DMS 273 treated with DMSO at 0.1 percent for 48 hours (cell line): Measurements from ENCODE around the gene ZNF396.
A peak's percentile ranks its signal among the peaks of the same experiment; 100 is the strongest.

Experiments
- DNase-seq: peaks from one replicate; lab custom pipeline; 2025; lab: John Stamatoyannopoulos, UW

Gene ZNF396

DNA sequence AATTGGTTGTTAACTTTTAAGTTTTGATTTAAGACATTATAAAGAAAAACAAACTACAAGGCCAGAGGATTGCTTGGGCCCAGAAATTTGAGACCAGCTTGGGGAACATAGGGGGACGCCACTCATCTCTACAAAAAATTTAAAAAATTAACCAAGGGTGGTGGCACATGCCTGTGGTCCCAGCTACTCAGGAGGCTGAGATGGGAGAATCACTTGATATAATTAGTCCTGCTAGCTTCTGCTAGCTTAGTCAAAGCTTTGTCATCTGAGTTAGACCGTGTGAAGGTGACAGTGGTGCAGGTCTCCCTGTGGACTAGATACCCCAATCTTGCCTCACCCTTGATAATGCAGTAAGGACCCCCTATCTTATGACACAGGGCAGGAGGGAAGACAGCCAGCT lies 6.0 kb upstream of the ZNF396 start:
- no peak for DNase-seq

DNA sequence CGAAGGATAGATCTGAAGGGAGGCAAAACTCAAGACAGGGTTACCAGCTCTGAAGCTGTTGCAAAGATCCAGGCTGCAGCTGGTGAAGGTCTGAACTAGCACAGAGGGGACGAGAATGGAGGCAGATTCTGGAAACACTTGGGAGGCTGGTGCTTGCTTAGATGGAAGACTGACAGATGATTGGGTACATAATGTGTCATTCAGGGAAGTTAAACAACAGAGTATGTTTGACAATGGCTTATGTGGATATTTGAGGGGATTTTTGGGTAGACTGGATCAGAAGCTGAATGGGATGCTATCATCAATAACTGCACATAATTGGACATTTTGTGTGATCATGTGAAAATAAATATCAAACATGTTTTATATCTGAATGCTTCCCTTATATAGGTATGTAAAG lies 2.3 kb upstream of the ZNF396 start:
- DNase-seq: no peak

DNA sequence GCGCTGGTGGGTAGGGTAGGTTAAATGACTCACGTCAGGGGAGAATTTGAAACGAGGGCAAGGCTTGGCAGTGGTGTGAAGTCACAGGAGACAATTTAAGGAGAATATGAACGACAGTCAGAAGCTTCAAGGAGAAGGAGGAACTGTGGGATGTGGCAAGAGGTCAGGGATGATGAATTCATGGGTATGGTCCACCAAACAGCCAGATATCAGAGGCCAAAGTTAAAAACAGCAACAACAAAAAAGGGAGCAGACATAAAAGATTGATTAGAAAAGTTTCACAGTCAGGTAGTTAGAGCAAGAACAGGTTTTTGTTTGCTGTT lies 1.4 kb upstream of the ZNF396 start:
- no peak for DNase-seq

DNA sequence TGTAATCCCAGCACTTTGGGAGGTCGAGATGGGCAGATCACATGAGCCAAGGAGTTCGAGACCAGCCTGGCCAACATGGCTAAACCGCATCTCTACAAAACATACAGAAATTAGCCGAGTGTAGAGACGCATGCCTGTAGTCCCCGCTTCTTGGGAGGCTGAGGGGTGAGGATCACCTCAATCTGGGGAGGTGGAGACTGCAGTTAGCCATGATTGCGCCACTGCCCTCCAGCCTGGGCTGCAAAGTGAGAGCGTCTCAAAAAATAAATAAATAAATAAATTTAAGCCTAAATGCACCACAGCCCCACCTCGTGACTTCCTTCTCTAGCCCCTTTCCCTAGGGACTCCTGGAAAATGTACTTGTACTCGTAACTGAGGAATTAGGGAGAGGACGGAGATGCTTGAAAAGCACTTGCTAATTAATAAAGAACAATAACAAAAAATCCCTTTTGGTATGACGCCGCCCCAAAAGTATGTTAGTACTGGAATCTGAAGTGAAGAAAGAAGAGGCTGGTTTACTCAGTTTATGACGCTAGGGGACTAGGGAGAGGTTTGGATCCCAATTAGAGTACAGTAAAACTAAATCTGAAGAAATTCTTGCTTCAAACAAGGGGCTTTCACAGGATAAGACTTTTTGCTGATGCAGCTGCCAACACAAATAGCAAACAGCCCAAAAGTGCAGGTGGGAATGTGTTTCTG lies 887 bp upstream of the ZNF396 start:
- no peak for DNase-seq

DNA sequence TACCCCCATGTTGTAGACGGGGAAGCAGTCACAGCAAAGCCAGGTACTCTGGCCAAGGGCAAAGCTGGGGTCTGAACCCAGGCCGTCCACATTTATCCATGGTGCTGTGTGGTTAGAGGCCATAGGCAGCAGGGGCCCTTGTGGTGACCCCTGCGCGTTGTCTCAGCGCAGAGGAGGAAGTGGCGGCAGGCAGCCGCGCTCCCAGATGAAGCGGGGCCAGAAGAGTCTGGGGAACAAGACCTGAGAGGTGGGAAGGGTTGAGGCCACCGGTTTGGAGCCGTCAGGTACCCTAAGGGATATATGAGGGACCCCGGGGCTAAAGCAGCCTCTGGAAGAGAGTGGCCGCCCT lies 770 bp downstream of the ZNF396 start:
- no peak for DNase-seq

DNA sequence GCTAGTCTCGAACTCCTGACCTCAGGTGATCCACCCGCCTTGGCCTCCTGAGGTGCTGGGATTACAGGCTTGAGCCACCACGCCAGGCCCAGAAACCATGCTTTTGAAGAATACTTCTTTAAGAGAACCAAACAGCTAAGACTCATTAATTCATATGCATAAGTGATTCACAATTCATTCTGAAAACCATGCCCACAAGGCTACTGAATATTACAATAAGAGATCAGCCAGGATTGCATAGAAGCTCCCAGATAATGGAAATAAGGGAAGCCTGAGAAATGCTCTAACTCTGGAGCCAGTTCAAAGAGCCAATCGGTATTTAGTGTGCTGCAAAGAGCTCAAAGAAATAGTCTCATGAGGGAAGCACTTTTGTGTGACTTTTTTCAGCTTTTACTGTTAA lies 2.4 kb downstream of the ZNF396 start:
- no peak for DNase-seq

DNA sequence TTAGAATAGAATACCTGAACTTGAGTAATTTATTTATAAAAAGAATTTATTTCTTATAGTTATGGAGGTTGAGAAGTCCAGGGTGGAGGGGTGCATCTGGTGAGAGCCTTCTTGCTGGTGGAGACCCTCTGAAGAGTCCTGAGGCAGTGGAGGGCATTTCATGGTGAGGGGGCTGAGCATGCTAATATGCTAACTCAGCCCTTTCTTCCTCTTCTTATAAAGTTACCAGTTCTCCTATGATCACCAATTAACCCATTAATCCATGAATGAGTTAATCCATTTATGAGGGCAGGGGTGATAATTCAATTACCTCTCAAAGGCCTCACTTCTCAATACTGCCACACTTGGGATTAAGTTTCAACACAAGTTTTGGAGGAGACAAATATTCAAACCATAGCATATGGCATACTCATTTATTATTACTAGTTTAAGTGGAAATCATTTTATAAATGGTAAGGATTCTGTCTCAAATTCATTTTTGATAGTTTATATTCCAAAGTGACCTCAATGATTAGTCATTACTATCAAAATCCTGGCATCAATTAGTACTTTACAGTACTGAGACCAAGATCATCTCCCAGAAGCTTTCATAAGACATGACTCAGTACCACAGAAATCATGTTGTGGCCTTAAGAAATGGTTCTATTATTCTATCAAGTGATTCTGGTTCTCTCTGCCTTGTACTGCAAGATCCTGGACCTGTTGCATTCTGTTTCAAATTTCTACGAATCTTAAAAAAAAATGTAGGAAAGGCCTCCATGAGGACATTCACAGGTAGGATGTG lies 5.5 kb downstream of the ZNF396 start:
- DNase-seq: no peak

DNA sequence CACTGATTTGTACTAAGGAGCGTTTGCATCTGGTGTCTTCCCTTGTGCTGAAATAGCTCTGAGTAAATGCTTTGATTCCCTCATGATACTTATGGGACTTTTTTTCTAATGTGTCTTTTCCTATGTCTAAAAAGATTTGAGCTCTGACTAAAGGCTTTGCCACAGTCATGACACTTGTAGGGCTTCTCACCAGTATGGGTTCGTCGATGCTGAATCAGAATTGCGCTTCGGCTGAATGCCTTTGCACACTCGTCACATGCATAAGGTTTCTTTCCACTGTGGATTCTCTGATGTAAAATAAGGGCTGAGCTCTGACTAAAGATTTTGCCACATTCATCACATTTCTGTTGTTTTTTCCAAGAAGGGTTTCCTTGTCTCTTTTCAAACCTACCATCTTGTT lies 8.0 kb downstream of the ZNF396 start:
- no peak for DNase-seq

DNA sequence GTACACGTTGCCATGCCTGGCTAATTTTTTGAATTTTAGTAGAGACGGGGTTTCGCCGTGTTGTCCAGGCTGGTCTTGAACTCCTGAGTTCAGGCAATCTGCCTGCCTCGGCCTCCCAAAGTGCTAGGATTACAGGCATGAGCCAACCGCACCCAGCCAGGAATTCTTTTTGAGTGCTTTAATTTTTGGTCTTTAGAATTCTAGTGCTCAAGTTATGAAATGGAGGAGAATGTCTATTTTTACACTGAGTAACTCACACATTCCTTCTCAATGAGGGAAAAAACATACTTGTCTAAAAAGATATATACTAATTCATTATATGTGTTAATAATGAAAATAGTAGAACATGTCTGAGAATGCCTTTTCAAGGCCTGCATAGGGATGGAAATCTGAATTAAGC lies 8.5 kb downstream of the ZNF396 start:
- DNase-seq: no peak

DNA sequence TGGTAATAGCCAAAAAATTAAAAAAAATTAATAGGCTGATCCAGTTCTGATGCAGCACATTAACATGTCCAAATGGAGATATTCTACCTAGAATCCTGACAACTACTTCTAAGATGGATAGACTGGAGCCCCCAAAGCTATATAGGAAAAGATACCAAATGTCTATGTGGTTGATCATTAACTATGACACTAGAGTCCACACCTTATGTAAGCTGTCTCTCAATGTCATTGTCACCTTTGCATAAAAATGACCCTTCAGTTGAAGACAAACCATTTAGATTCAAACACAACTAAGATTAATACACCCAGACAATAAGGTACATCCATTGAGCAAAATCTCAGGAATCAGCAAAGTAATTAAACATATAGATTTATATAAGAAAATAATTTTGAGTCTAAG lies 14.6 kb downstream of the ZNF396 start:
- no peak for DNase-seq

DNA sequence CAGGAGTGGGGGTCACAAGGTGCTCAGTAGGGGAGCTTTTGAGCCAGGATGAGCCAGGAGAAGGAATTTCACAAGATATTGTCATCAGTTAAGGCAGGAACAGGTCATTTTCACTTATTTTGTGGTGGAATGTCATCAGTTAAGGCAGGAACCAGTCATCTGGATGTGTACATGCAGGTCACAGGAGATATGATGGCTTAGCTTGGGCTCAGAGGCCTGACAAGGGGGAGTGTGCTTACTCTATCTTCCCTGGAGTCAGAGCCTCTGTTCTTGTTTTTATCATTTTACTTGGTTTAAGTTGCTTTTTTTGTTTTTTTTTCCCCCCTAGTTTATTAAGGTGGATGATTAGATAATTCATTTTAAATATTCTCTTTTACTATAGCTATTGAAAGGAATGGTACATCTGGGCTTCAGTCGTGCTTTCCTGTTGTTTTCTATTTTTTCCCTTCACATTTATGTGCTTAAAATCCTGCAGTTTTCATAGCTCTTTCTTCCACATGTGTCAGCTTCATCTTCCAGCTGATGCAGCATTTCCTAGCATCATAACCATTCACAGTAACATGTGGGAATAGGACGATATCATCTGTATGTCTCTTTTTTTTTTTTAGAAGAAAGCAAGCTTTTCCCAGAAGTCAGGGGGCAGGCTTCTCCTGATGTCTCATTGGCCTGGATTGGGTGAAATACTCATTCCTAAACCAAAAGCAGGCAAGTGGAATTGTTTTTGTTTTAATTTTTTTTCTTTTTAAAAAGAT lies 15.4 kb downstream of the ZNF396 start:
- DNase-seq: no peak

DNA sequence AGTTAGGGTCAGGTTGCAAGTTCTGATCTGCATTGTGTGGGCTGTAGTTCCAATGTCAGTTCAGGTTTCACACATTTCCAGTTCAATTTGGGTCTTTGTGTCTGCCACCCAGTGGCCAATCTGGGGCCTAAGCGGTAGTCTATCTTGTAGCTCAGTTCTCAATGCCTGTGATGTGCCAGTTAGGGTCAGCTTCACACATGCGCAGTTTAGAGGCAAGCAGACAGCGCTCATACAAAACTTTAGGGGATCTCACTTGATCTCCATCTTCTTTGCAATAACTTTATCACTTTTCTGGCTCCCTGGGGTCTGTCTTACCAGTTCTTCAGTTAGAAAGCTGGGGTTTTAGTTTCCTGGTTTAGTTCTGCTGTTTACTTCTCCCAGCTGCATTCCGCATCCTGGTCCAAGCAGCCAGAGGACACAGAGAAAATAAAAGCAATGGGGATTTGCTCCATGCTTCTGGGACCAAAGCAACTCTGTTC lies 22.0 kb downstream of the ZNF396 start:
- no peak for DNase-seq

DNA sequence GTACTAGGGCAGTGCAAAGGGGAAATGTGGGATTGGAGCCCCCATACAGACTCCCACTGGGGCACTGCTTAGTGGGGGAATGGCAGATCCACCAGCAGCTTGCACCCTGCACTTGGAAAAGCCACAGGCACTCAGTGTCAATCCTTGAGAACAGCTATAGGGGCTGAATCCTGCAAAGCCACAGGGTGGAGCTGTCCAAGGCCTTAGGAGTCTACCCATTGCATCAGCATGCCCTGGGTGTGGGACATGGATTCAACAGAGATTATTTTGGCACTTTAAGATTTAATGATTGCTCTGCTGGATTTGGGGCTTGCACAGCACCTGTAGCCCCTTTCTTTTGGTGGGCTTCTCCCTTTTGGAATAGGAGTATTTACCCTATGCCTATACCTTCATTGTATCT lies 24.4 kb downstream of the ZNF396 start:
- no peak for DNase-seq

DNA sequence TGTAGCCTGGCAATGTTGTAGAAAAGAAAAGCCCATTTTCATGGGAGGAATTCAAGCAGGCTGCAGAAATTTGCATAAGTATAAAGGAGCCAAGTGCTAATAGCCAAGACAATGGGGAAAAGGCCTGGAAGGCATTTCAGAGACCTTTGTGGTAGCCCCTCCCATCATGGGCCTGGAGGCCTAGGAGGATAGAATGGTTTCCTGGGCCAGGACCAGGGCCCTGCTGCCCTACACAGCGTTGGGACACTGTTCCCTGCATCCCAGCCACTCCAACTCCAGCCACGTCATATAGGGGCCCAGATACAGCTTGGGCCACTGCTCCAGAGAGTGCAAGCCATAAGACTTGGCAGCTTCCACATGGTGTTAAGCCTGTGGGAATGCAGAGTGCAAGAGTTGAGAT lies 24.9 kb downstream of the ZNF396 start:
- DNase-seq: no peak

DNA sequence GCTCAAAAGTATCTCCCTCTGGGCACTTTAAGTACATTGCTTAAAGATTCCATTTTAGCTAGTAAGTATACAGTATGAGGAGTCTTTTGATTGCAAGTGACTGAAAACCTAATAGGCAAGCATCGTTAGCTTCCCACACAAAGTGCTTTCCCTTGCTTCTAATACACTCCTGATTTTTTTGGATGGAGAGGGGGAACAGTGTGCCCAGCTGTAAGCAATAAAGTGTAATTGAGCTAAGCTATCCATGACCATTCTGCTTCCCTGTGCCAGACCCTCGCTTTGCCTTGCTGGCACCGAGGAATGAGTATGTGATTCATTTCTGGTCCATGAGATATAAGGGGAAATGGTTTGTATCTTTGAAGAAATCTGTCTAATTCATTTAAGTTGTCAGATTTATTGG lies 29.1 kb downstream of the ZNF396 start:
- no peak for DNase-seq

DNA sequence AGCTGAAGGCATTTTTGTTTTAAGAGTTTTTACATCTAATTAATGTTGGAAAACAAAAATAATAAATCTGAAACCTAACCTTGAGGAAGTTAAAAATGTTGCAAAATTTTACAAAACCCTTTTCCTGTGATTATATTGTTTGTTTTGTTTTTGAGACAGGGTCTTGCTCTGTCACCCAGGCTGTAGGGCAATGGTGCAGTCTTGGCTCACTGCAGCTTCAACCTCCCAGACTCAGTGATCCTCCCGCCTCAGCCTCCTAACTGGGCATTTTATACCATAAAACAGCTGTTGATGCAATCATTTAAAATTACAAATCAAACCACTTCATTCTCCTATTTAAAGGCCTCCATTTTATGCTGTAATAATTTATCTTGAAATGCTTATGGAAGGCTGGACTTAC lies 31.2 kb downstream of the ZNF396 start:
- no peak for DNase-seq

DNA sequence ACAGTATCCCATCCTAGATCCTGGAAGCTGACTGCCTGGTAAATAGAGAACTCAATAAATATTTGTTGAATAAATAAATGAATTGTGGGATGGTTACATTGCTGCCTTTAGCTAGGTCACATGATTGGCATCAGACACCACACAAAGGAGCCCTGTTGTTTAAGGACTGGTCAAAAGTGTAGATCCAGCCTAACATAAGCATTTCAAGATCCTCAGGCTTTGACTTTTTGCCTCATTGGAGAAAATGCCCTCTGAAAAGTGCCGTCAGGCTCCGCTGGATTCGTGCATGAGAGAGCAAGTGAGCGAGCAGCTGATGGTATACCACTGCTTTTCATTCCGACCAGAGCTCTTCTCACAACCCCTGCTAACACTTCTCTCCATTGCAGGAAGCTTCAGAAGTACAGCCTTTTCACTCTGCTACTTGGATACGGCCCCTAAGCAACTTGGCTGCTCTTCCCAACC lies 31.6 kb downstream of the ZNF396 start:
- DNase-seq: no peak

DNA sequence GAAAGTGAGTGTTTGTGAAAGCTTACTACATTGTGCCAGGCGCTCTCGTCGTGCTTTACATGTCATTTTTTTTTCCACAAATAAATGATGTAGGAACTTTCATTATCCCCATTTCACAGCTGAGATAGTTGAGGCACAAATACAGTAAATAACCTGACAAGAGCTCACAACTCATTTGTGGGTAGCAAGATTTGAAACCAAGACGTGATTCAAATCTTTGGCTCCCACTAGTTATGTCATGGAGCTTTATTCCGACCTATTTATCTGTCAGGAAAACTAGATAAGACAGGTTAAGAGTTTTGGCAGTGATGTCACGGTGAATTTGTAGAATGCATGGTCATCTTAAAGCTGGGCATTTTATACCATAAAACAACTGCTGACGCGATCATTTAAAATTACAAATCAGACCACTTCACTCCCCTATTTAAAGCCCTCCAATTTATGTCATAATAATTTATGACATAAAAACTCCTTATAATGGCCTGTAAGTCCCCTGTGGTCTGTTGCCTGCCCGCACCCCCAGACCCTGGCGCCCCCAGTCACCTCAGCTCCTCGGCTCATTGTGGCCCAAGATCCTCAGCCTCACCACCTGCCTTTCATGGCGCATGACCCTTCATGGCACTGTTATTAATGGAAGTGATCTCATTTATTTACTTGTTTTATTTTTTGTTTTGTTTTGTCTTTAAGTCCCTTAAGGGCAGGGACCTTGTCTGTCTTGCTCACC lies 32.2 kb downstream of the ZNF396 start:
- DNase-seq: no peak

DNA sequence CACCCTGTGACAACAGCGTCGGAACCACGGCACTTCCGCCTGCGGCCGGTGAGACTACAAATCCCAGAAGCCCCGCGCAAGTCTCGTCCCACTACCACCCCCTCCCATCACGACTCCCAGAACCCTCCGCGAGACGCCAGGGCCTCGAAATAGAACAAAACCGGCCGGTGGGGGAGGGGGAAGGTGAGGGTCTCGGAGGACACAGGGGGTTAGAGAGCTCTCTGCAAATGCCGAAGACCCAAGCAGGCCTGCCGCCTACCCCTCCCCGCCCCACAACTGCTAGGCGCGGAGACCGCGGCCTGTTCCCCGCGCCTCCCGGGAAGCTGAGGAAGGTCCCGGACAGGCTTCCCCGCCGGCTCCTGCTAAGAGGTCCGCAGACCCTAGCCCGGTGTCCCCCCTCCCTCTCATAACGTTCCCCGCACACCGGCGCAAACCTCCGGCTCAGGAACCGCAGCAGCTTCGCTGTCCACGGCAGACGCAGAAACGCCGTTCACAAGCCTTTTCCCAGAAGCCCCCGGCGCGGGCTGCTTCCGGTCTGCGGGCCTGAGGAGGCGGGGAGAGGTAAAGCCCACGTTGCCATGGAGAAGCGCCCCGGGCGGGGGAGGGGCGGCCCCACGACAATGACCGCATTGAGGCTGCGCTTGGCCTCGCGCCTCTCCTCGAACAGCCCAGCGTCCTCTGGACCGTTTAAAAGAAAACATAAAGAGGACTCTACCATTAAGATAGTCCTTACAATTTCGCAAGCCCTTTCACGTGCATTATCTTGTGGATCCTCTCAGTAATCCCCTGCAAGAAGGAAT lies 33.0 kb downstream of the ZNF396 start, which contains the start of gene ZNF24:
ZNF24 (minus strand) TSS at position 485 of the 800 bp plus-strand sequence. CDS start 3,770 bp downstream, outside the sequence.
- DNase-seq: peak; percentile 80

DNA sequence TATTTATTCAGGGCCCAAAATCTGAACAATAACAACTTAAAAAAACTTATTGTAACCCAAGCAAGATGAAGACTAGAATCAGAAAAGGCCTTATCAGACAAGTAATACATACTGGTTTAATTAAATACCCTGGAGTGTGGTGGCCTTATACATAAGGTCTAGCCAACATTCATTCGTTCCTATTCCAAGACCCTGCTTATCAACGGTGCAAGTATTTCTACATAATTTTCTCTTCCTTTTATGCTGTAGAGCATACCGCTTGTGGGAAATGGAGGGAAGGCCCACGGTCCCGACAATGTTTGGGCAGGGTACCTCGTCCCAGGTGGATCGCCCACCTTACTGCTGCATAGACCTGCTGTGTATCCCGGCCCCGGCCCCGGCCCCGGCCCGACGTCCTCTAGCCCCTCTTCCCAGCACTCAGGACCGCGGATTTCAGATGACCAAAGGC lies 33.6 kb downstream of the ZNF396 start:
- DNase-seq: no peak

DNA sequence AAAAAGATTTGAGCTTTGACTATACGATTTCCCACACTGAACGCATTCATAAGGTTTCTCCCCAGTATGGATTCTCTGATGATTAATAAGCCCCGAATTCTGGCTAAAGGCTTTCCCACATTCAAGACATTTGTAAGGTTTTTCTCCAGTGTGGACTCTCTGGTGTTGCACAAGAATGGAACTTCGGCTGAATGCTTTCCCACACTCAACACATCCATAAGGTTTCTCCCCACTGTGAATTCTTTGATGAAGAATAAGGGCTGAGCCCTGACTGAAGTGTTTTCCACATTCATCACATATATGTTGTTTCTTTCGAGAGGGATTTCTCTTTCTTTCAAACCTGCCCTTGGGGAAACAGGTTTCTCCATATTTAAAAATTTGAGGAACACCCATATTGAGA lies 39.9 kb downstream of the ZNF396 start:
- no peak for DNase-seq
